Measurements from ENCODE around the gene NPAP1. TPM values are rescaled to one million over a fixed set of nuclear protein-coding genes. Genes with fewer than 3 reads are reported as not detected.
"Not testable (repeated sequence)": the region's sequence is repeated elsewhere in the genome, so short reads cannot be mapped to it uniquely, and the experiment has no call there.

The NPAP1 gene
- polyA plus RNA-seq, 3 donors, result not detected

GRCh38 chr15:24678485-24678884 lies 2.9 kb downstream of the NPAP1 start:
- no peak overlapping the region for H3K27ac Mint-ChIP-seq
- no peak overlapping the region for H3K27ac ChIP-seq (ENCODE audit: low read depth in 1 of 2, low read length in 2 of 2)
- no peaks in the 10 kb centered on the region for H4K20me1 ChIP-seq (ENCODE audit: insufficient read depth, low read length)
- no peaks in the 10 kb centered on the region for H3K4me1 ChIP-seq (ENCODE audit: control insufficient read depth in 1 of 2, insufficient read depth in 2 of 2, low read length in 2 of 2)
- 100% methylated on average over 1 of the region's 1 CpG for WGBS (ENCODE audit: insufficient coverage)
- peaks cover 19 to 50% (median 36%) of the 10 kb centered on the region in 7 donors for H3K9me3 Mint-ChIP-seq
- H3K4me2 ChIP-seq (replicated peaks; ENCODE audit: extremely low read depth, low read length, poor library complexity, severe bottlenecking), result no peak overlapping the region
- no peaks in the 10 kb centered on the region for H3K4me1 Mint-ChIP-seq
- no peaks in the 10 kb centered on the region for H3K79me2 ChIP-seq (ENCODE audit: insufficient read depth, low read length)
- no peak overlapping the region for H3K4me3 Mint-ChIP-seq
- no peak overlapping the region for H3K9ac ChIP-seq (ENCODE audit: insufficient read depth, low read length, poor library complexity, severe bottlenecking)
- no peaks in the 10 kb centered on the region for H3K36me3 Mint-ChIP-seq
- TF ChIP-seq, protein P1, sequence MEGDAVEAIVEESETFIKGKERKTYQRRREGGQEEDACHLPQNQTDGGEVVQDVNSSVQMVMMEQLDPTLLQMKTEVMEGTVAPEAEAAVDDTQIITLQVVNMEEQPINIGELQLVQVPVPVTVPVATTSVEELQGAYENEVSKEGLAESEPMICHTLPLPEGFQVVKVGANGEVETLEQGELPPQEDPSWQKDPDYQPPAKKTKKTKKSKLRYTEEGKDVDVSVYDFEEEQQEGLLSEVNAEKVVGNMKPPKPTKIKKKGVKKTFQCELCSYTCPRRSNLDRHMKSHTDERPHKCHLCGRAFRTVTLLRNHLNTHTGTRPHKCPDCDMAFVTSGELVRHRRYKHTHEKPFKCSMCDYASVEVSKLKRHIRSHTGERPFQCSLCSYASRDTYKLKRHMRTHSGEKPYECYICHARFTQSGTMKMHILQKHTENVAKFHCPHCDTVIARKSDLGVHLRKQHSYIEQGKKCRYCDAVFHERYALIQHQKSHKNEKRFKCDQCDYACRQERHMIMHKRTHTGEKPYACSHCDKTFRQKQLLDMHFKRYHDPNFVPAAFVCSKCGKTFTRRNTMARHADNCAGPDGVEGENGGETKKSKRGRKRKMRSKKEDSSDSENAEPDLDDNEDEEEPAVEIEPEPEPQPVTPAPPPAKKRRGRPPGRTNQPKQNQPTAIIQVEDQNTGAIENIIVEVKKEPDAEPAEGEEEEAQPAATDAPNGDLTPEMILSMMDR (IDR thresholded peaks at IDR 0.05), result no peak
- H3K4me3 ChIP-seq (replicated peaks in 1 of 3; ENCODE audit: low read depth in 2 of 3, low read length in 3 of 3), result no peak overlapping the region
- no peak for DNase-seq
- H3K27me3 Mint-ChIP-seq (ENCODE audit: low read depth in 3 of 3), result peaks cover 0 to 3% (median 0%) of the 10 kb centered on the region in 3 donors
- no peak overlapping the region for H2AFZ ChIP-seq (ENCODE audit: insufficient read depth, low read depth, low read length, poor library complexity, severe bottlenecking)
- no peaks in the 10 kb centered on the region for H3K36me3 ChIP-seq (replicated peaks in 1 of 2; ENCODE audit: control insufficient read depth in 1 of 2, insufficient read depth in 2 of 2, low read length in 2 of 2)
- intact Hi-C loops (cut with micrococcal nuclease), result no loop called here
- no peaks in the 10 kb centered on the region for H3K27me3 ChIP-seq (ENCODE audit: control insufficient read depth in 2 of 2, insufficient read depth in 2 of 2, low read length in 2 of 2)
- peaks cover 59 to 66% of the 10 kb centered on the region in 2 donors for H3K9me3 ChIP-seq (replicated peaks in 1 of 2; ENCODE audit: control insufficient read depth in 1 of 2, insufficient read depth in 1 of 2, low read length in 2 of 2)

GRCh38 chr15:24682002-24682401 lies 6.4 kb downstream of the NPAP1 start:
- Mint-ChIP-seq H3K9me3 (peaks cover 22 to 36% (median 32%) of the 10 kb centered on the region in 7 donors), H3K27me3 (ENCODE audit: low read depth in 3 of 3) (peaks cover 0 to 1% (median 0%) of the 10 kb centered on the region in 3 donors), H3K4me1 (no peaks in the 10 kb centered on the region), H3K4me3 (no peak overlapping the region), H3K27ac (no peak overlapping the region), H3K36me3 (no peaks in the 10 kb centered on the region)
- H3K4me1 ChIP-seq (ENCODE audit: control insufficient read depth in 1 of 2, insufficient read depth in 2 of 2, low read length in 2 of 2), result no peaks in the 10 kb centered on the region
- no peaks in the 10 kb centered on the region for H3K27me3 ChIP-seq (ENCODE audit: control insufficient read depth in 2 of 2, insufficient read depth in 2 of 2, low read length in 2 of 2)
- DNase-seq, result no peak
- H2AFZ ChIP-seq (ENCODE audit: insufficient read depth, low read depth, low read length, poor library complexity, severe bottlenecking), result no peak overlapping the region
- no peak overlapping the region for H3K4me3 ChIP-seq (replicated peaks in 1 of 3; ENCODE audit: low read depth in 2 of 3, low read length in 3 of 3)
- H3K27ac ChIP-seq (ENCODE audit: low read depth in 1 of 2, low read length in 2 of 2), result no peak overlapping the region
- intact Hi-C loops (cut with micrococcal nuclease), result loop anchor here in 1 of 2 donors (10.0 kb wide), 1 partner anchor 677 kb away; no protein-coding TSS in a partner anchor
- no peaks in the 10 kb centered on the region for H3K36me3 ChIP-seq (replicated peaks in 1 of 2; ENCODE audit: control insufficient read depth in 1 of 2, insufficient read depth in 2 of 2, low read length in 2 of 2)
- TF ChIP-seq, protein P1 (IDR thresholded peaks at IDR 0.05), result no peak
- peaks cover 44 to 47% of the 10 kb centered on the region in 2 donors for H3K9me3 ChIP-seq (replicated peaks in 1 of 2; ENCODE audit: control insufficient read depth in 1 of 2, insufficient read depth in 1 of 2, low read length in 2 of 2)
- WGBS (ENCODE audit: insufficient coverage), result no CpG with 5 or more reads among the region's 3 CpGs
- H3K9ac ChIP-seq (ENCODE audit: insufficient read depth, low read length, poor library complexity, severe bottlenecking), result no peak overlapping the region
- no peaks in the 10 kb centered on the region for H3K79me2 ChIP-seq (ENCODE audit: insufficient read depth, low read length)
- H3K4me2 ChIP-seq (replicated peaks; ENCODE audit: extremely low read depth, low read length, poor library complexity, severe bottlenecking), result no peak overlapping the region
- no peaks in the 10 kb centered on the region for H4K20me1 ChIP-seq (ENCODE audit: insufficient read depth, low read length)

GRCh38 chr15:24682905-24683304 lies 7.3 kb downstream of the NPAP1 start:
- H3K9ac ChIP-seq (ENCODE audit: insufficient read depth, low read length, poor library complexity, severe bottlenecking); H3K79me2 ChIP-seq (ENCODE audit: insufficient read depth, low read length); H3K36me3 ChIP-seq (replicated peaks in 1 of 2; ENCODE audit: control insufficient read depth in 1 of 2, insufficient read depth in 2 of 2, low read length in 2 of 2); DNase-seq; H2AFZ ChIP-seq (ENCODE audit: insufficient read depth, low read depth, low read length, poor library complexity, severe bottlenecking); H3K4me2 ChIP-seq (replicated peaks; ENCODE audit: extremely low read depth, low read length, poor library complexity, severe bottlenecking); H3K4me3 ChIP-seq (replicated peaks in 1 of 3; ENCODE audit: low read depth in 2 of 3, low read length in 3 of 3); H4K20me1 ChIP-seq (ENCODE audit: insufficient read depth, low read length); H3K27ac Mint-ChIP-seq; H3K27me3 ChIP-seq (ENCODE audit: control insufficient read depth in 2 of 2, insufficient read depth in 2 of 2, low read length in 2 of 2); H3K27me3 Mint-ChIP-seq (ENCODE audit: low read depth in 3 of 3); H3K4me1 ChIP-seq (ENCODE audit: control insufficient read depth in 1 of 2, insufficient read depth in 2 of 2, low read length in 2 of 2); H3K4me3 Mint-ChIP-seq; H3K4me1 Mint-ChIP-seq; H3K36me3 Mint-ChIP-seq; H3K27ac ChIP-seq (ENCODE audit: low read depth in 1 of 2, low read length in 2 of 2): not testable (repeated sequence)
- intact Hi-C loops (cut with micrococcal nuclease), result loop anchor here in 1 of 2 donors (10.0 kb wide), 1 partner anchor 678 kb away; no protein-coding TSS in a partner anchor
- H3K9me3 Mint-ChIP-seq, result peaks cover 16 to 29% (median 23%) of the 10 kb centered on the region in 7 donors
- no CpG with 5 or more reads among the region's 4 CpGs for whole genome bisulfite sequencing (ENCODE audit: insufficient coverage)
- peaks cover 42 to 46% of the 10 kb centered on the region in 2 donors for H3K9me3 ChIP-seq (replicated peaks in 1 of 2; ENCODE audit: control insufficient read depth in 1 of 2, insufficient read depth in 1 of 2, low read length in 2 of 2)
